Posterior vena cava (tissue), 2 donors: ENCODE results near the gene SMAD1. TPM values are rescaled to one million over a fixed set of nuclear protein-coding genes. Genes with fewer than 3 reads are reported as not detected.
A peak's percentile ranks its signal among the peaks of the same experiment; 100 is the strongest.

Experiments used
- DNase-seq: peaks from one replicate; pipeline ENCODE4 v3.0.0-alpha.2; 2020; ENCODE audit warnings: low spot score
- intact Hi-C, 2 donors: fragments of 100-400 bp; cut with DNase I; formaldehyde crosslinking; loops; one replicate each; pipeline versions ENCODE4 v1.14.1 to v1.14.2; 2022 to 2023
- long read RNA-seq, 2 donors: library from polyadenylated mRNA; unstranded; transcript quantifications; one replicate each; pipeline ENCODE4 v2.0.0, GENCODE V29; 2020 to 2021
- total RNA-seq, 2 donors: library from RNA; stranded (reverse); fragmentation: NEBNext Ultra II Directional; extraction: Animal tissue kit (Norgen Biotek cat#: 25700); gene quantifications; one replicate each; pipeline ENCODE4 v1.2.1, GENCODE V29; 2021
- donor health status: DM: yes; HTN: yes; CAD: no.
- donor health status: DM: yes; HTN: yes; CAD: no.

Gene SMAD1
- total RNA-seq = 10 to 100 TPM; 17.6 to 18.5 TPM
- long read RNA-seq, donor 1, partial matches to known transcripts = 1 of 6 reads
- long read RNA-seq, donor 1, other reads (novel, unspliced or antisense) = 2 of 6 reads
- long read RNA-seq, donor 2, transcript SMAD1-201 (7 exons, 1,966 nt) = major isoform, 13 of 32 reads
- long read RNA-seq, donor 2, partial matches to known transcripts = 7 of 32 reads
- long read RNA-seq, donor 2, other reads (novel, unspliced or antisense) = 10 of 32 reads

DNA sequence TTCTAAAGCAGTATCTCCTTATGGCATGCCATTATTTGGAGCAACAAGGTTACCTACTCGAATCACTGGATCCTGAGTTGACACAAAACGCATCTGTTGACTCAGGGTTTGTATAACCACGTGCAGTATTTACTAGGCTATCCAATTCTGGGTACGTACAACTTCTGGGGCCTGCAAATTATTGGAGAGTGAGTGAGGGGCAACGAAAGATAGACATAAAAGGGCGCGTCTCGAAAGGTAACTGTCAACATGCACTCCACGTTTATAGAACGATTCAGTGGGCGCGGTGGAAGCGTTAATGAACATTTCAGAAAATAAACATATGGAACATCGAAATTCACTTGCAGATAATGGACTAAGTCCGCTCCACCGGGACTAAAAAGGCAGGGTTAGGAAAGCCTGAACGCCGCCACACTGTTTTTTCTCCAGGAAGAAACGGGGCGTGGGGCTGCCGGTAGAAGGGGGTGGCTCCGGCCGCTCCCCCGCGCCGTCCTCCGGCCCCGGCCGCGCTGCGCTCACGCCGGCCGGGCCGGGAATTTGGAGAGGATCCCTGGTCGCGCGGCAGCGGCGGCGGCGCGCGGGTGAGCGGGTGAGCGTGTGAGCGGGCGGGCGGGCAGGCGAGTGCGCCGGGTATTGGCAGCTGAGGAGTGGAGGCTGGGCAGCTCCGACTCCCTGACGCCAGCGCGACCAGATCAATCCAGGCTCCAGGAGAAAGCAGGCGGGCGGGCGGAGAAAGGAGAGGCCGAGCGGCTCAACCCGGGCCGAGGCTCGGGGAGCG is at the start of gene SMAD1:
TSS of gene SMAD1 (plus strand) at position 690 of the 778 bp plus-strand sequence. CDS start 32,761 bp downstream, outside the sequence.
- DNase-seq = peak; percentile 95
- intact Hi-C loops = loop anchor here in 1 of 2 donors (10.0 kb wide), 1 partner anchor 73 kb away; no protein-coding TSS in a partner anchor

DNA sequence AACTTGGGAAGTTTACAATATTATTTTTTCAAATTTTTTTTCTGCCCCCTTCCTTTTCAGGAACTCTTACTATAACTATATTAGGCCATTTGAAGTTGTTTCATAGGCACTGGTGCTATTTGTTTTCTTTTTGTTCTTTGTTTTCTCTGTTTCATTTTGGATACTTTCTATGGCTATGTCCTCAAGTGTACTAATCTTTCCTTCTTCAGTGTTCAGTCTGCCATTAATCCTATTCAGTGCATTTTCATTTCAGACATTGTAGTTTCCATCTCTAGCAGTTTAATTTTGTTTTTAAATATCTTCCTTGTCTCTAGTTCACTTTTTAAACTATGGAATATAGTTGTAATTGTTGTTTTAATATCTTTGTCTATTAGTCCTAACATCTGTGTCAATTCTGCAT is 48.0 kb upstream of the SMAD1 start:
- no peak for DNase-seq
- intact Hi-C loops = no loop called here

DNA sequence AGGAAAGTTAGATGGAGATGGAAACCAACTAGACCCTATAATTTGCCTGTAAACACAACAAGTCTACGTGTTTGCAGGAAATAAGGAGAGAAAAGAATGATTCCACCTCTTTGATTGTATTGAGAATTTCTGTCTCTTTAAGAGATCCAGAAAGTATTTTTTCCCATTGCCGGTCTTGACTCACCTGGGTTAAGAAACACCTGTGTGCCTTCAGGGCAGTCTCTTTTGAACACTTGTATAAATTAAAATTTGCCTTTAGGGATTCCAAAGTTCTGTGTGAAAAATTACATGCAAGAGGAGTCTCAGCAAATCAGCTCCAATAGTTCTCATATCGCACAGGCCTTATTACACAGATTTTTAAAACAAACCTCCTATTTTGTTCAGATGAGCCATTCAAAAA is 46.0 kb upstream of the SMAD1 start:
- no peak for DNase-seq
- intact Hi-C loops = no loop called here

DNA sequence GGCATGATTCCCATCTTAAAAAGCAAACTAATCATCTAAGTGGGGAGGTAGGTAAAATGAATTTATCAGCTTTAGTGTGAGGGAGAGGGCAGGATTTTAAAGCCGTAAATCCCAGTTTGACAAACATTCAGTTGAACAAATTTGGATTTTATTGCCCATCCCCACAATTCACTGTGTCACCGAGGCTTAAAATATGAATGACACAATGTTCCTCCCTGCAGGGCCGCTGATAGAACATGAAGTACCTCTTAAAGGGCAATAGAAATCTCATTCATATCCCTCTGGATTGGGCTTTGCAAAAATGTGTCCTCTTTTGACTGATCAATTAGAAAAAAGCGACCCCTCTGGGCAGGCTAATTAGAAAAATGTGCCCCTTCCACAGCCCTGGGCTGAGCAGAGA is 45.5 kb upstream of the SMAD1 start:
- DNase-seq = no peak
- intact Hi-C loops = no loop called here

GRCh38 chr4:145436796-145437195 is 44.9 kb upstream of the SMAD1 start:
- intact Hi-C loops = no loop called here

DNA sequence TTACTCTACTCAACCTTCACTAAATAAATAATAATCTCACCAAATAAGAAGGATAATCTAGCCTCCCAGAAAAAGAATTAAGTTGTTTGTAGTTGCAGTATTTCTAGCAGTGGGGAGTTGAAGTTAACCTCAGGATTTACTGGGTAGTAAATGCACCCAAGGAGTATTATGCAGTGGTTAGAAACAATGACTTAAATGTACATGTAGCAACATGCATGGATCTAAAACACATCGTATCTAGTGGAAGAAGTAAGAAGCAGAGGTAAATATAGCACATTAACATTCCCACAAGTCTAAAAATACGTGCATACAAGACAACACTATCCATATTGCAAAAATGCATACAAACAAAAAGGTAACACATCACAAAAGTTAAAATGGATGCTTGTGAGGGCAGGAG is 44.2 kb upstream of the SMAD1 start:
- intact Hi-C loops = no loop called here
- no peak for DNase-seq

More at GRCh38 chr4:145436796-145437195, 44.9 kb upstream of the SMAD1 start:
- DNase-seq = no peak

GRCh38 chr4:145438298-145438697 is 43.4 kb upstream of the SMAD1 start:
- intact Hi-C loops = no loop called here
- no peak for DNase-seq

GRCh38 chr4:145440292-145441007 is 41.2 kb upstream of the SMAD1 start:
- intact Hi-C loops = no loop called here

DNA sequence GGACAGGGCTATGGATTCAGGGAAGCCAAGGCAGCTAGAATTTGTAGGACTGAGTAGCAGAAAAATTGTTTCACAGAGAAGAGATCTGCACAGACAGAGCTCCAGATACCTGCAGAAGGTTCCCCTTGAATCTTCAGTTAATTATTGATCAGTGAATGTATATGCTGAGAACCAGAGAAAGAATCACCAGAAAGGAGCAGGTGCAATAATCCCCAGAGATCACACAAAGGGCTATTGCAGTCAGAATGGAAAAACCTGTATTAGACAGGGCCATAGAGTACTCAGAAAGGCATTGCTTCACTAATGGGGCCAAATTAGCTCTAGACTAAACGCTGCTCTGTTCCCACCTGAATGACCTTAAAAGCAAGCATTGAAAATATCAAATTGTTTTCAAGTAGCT is 35.5 kb upstream of the SMAD1 start:
- DNase-seq = no peak
- intact Hi-C loops = no loop called here

More at GRCh38 chr4:145440292-145441007, 41.2 kb upstream of the SMAD1 start:
- no peak for DNase-seq

DNA sequence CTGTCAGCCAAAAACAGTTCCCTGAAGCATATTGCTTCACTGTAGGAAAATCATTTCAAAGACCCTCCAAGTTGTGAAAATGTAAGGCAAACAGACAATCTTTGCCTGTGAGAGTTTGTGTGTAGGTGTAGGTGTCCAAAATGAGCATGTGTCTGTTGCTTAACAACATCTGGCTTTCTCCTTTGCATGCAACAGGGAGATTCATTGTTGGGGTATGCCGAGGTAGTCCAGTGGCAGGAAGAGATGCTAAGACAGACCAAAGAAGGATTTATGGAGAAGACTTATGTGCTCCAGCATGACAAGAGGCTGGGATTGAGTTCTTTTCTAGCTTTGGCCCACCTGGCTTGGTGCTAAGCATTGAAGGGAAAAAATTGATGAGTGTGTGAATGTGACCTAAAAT is 29.8 kb upstream of the SMAD1 start:
- intact Hi-C loops = loop anchor here in 1 of 2 donors (5.0 kb wide), 1 partner anchor 455 kb away; no protein-coding TSS in a partner anchor
- DNase-seq = no peak

DNA sequence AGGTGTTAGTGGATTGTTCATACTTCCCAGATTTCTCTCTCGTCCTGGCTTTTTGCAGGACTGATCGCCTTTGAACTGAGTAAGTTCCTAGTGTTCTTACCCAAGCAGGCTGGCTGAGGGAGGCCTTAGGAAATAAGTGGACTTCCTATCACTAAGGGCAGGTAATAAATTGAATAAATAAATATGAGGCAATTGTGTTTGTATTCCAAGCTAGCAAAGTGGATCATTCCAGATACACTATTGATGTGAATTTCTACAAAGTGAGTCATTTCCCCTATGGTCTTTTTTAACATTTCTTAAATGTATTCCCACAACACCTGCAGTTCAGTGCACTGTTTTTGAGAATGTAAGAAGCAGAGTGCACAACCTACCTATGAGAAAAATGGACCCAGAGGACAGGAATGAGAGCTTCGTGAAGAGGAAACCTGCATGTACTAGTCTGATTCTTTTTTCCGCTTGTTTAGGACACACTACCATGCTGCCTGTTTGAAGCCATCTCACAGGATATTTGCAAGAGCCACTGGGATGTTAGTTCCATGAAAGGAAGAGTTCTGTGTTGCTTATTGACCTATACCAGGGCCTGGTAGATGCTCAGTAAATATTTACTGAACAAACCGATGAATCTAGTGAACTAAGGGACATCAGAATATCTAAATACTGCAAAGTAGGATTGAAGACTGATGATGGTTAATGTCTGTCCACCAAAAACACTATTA is 29.0 kb upstream of the SMAD1 start:
- DNase-seq = no peak
- intact Hi-C loops = loop anchor here in 1 of 2 donors (5.0 kb wide), 1 partner anchor 455 kb away; no protein-coding TSS in a partner anchor

DNA sequence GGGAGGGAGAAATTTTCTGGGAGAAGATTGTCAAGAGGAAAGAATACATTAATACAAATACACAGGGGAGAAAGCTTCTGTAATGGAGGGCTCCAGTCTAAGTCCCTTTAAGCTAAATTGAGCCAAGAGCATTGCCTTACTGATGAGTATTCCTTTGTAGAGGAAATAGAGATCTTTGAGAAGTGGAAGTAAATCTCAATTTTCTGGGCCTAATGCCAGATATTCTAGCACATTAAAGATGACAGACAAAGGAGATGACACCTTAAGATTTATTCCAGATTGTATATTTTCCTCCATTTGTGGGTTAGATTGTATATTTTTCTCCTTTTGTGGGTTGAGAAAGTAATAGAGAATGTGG is 28.5 kb upstream of the SMAD1 start:
- intact Hi-C loops = loop anchor here in 1 of 2 donors (5.0 kb wide), 1 partner anchor 454 kb away; no protein-coding TSS in a partner anchor

GRCh38 chr4:145473203-145473602 is 8.4 kb upstream of the SMAD1 start:
- DNase-seq = no peak
- intact Hi-C loops = no loop called here

More for the DNA sequence above, 28.5 kb upstream of the SMAD1 start:
- no peak for DNase-seq

DNA sequence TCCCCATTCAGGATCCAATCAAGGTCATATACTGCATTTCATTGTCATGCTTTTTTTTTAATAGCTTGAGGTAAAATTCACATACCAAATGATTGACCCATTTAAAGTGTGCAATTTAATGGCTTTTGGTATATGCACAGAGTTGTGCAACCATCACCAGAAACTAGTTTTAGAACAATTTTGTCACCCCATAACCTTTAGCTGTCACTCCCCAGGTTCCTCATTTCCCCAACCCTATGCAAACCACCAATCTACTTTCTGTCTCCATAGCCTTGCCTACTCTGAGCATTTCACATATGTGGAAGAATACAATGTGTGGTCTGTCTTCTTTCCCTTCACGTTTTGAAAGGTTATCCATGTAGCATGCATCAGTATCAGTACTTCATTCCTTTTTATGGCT is 1.4 kb upstream of the SMAD1 start:
- DNase-seq = no peak
- intact Hi-C loops = loop anchor here in 1 of 2 donors (10.0 kb wide), 1 partner anchor 75 kb away; no protein-coding TSS in a partner anchor

DNA sequence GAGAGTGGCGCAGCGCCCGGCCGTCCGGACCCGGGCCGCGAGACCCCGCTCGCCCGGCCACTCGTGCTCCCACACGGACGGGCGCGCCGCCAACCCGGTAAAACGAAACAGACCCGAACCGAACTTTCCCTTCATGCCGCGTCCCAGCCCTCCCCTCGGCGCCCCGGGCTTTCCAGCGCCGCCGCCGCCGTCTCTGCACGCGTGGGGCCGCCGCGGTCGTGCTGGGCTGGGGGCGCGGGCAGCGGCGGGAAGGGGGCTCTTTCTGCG is 222 bp downstream of the SMAD1 start:
- no peak for DNase-seq
- intact Hi-C loops = loop anchor here in 1 of 2 donors (10.0 kb wide), 1 partner anchor 73 kb away; no protein-coding TSS in a partner anchor

- intact Hi-C loops = loop anchor here in 1 of 2 donors (10.0 kb wide), 1 partner anchor 72 kb away; no protein-coding TSS in a partner anchor
- peak; percentile 82 for DNase-seq
Measured at GRCh38 chr4:145482209-145483037, 770 bp downstream of the SMAD1 start.

DNA sequence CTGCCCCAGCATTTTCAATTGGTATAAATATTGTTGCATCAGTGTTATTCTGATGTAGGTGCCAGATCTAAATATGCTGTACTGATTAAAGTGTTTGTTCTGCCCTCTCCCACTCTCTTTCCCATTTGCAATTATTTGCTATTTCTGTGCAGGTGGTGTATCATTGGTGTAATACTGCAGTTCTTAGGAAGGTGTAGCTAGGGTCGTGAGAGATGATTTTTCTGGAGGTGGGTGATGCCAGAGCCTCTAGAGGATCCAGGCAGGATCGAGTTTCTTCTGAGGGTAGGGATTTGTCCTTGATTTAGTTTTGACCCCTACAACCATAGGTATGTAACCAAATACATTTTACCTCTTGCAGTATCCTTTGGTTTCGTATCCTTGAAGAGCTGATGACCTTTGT is 1.9 kb downstream of the SMAD1 start:
- DNase-seq = no peak
- intact Hi-C loops = loop anchor here in 1 of 2 donors (10.0 kb wide), 1 partner anchor 71 kb away; no protein-coding TSS in a partner anchor

GRCh38 chr4:145484225-145484846 is 2.7 kb downstream of the SMAD1 start:
- intact Hi-C loops = loop anchor here in 1 of 2 donors (10.0 kb wide), 1 partner anchor 70 kb away; no protein-coding TSS in a partner anchor
- no peak for DNase-seq
